ENCODE results near the gene SNCAIP. TPM values are rescaled to one million over a fixed set of nuclear protein-coding genes. Genes with fewer than 3 reads are reported as not detected.

SNCAIP gene
- total RNA-seq, 1 experiment from 2014 or later = not detected

DNA sequence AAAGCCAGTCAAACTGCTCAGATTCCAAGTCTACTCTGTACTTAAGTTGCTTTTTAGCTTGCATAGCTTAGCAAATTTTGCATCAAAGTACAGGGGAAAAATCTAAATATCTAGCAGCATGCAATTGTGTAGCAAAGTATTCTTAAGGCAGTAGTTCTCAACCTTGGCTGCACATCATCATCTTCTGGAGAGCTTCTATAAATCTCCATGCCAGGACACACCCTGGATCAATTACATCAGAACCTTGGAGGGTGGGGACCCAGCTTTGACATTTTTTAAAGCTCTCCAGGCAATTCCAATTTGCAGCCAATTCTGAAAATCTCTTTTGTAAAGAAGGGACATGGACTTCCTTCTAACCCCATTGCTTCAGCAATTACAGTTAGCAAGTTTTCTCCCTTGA lies 187.5 kb downstream of the SNCAIP start:
- intact Hi-C loops (cut with micrococcal nuclease; ENCODE audit: unreplicated experiment) = no loop called here
- BruUV-seq (replicated peaks) = no TSS peak

DNA sequence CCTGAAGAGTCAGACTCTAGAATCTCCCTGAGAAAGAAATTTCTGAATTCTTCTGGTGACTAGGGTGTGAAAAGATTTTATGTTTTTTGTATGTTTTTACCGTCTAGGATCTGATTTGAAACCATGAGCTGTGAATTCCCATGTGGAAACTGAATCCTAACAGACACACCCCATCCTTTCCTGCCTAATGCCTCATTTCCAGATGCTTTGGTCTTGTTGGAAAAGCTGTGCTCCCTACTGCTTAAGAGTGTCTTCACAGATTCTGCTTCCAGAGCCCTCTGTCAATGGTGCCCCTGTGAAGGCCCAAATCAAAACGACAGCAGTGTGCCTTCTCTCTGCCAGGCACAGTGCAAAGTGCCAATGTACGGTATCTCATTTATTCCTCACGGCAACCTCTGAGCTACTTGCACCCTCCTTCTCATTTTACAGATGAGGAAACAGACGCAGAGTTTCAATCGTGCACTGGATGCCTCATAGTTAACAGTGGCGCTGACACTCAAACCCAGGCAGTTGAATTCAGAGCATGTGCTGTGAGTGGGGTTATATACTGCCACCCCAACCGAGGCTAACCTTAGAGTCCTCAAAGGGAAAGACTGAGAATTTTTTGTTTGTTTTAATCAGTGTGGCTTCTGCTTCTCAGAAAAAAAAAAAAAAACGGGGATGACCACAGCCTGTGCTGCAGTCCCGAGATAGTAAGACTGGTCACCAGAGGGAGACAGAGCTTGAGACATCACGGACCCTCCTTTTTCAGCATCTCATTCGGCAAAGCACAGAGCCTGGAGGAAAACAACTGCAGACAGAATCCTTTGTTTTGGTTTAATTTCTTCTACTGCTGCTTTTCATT lies 188.4 kb downstream of the SNCAIP start:
- H3K27me3 ChIP-seq (ENCODE audit: control insufficient read depth, insufficient read depth, low read length) = no peaks in the 10 kb centered on the region; the same call in 1 of the 2 replicates
- no peaks in the 10 kb centered on the region for H3K4me1 ChIP-seq (ENCODE audit: control insufficient read depth, insufficient read depth, low read length)
- intact Hi-C loops (cut with micrococcal nuclease; ENCODE audit: unreplicated experiment) = no loop called here
- no peaks in the 10 kb centered on the region for H3K36me3 ChIP-seq (ENCODE audit: control insufficient read depth, insufficient read depth, low read length)
- H3K4me3 ChIP-seq (ENCODE audit: low read depth in 2 of 2, low read length in 2 of 2) = no peak overlapping the region
- no TSS peak for BruUV-seq (replicated peaks)
- ChIA-PET POLR2A (interaction anchor here (0.6 kb wide), 1 partner anchor 55 kb away, joined by 5 read pairs; no protein-coding TSS in a partner anchor), CTCF (interaction anchor here (0.5 to 0.7 kb wide), 2 partner anchors 305 to 682 kb away, joined by 3 to 4 read pairs; no protein-coding TSS in a partner anchor)
- DNase-seq (ENCODE audit: low read depth, low spot score) (peak; percentile 12), ATAC-seq (peak; percentile 85)
- in situ Hi-C loops (cut with HindIII; ENCODE audit: low pct_unique_long_range_greater_than_20kb, low sequenced_read_pairs) = no loop called here
- TF ChIP-seq POLR2AphosphoS5 (IDR thresholded peaks at IDR 0.05; ENCODE audit: low read depth, low read length) (no peak), SIN3A (IDR thresholded peaks at IDR 0.05; ENCODE audit: borderline replicate concordance, insufficient read depth, low read depth, low read length) (no peak), TCF7L2 (IDR thresholded peaks at IDR 0.05; ENCODE audit: low read depth, low read length) (no peak)
- TF ChIP-seq, protein P1, sequence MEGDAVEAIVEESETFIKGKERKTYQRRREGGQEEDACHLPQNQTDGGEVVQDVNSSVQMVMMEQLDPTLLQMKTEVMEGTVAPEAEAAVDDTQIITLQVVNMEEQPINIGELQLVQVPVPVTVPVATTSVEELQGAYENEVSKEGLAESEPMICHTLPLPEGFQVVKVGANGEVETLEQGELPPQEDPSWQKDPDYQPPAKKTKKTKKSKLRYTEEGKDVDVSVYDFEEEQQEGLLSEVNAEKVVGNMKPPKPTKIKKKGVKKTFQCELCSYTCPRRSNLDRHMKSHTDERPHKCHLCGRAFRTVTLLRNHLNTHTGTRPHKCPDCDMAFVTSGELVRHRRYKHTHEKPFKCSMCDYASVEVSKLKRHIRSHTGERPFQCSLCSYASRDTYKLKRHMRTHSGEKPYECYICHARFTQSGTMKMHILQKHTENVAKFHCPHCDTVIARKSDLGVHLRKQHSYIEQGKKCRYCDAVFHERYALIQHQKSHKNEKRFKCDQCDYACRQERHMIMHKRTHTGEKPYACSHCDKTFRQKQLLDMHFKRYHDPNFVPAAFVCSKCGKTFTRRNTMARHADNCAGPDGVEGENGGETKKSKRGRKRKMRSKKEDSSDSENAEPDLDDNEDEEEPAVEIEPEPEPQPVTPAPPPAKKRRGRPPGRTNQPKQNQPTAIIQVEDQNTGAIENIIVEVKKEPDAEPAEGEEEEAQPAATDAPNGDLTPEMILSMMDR (IDR thresholded peaks at IDR 0.05) = peak; percentile 76
- TF ChIP-seq, protein P2, sequence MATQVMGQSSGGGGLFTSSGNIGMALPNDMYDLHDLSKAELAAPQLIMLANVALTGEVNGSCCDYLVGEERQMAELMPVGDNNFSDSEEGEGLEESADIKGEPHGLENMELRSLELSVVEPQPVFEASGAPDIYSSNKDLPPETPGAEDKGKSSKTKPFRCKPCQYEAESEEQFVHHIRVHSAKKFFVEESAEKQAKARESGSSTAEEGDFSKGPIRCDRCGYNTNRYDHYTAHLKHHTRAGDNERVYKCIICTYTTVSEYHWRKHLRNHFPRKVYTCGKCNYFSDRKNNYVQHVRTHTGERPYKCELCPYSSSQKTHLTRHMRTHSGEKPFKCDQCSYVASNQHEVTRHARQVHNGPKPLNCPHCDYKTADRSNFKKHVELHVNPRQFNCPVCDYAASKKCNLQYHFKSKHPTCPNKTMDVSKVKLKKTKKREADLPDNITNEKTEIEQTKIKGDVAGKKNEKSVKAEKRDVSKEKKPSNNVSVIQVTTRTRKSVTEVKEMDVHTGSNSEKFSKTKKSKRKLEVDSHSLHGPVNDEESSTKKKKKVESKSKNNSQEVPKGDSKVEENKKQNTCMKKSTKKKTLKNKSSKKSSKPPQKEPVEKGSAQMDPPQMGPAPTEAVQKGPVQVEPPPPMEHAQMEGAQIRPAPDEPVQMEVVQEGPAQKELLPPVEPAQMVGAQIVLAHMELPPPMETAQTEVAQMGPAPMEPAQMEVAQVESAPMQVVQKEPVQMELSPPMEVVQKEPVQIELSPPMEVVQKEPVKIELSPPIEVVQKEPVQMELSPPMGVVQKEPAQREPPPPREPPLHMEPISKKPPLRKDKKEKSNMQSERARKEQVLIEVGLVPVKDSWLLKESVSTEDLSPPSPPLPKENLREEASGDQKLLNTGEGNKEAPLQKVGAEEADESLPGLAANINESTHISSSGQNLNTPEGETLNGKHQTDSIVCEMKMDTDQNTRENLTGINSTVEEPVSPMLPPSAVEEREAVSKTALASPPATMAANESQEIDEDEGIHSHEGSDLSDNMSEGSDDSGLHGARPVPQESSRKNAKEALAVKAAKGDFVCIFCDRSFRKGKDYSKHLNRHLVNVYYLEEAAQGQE (IDR thresholded peaks at IDR 0.05; ENCODE audit: insufficient read depth in 1 of 2, low read depth in 2 of 2, low read length in 1 of 2) = no peak
- no peak overlapping the region for H3K27ac ChIP-seq (ENCODE audit: low read length)
- H3K9me3 ChIP-seq (ENCODE audit: control insufficient read depth, insufficient read depth, low read depth, low read length) = no peaks in the 10 kb centered on the region

More for the DNA sequence above, 187.5 kb downstream of the SNCAIP start:
- Histone ChIP-seq H3K4me3 (ENCODE audit: low read depth in 2 of 2, low read length in 2 of 2) (no peak overlapping the region), H3K36me3 (ENCODE audit: control insufficient read depth, insufficient read depth, low read length) (no peaks in the 10 kb centered on the region), H3K27me3 (ENCODE audit: control insufficient read depth, insufficient read depth, low read length) (no peaks in the 10 kb centered on the region; the same call in 1 of the 2 replicates), H3K4me1 (ENCODE audit: control insufficient read depth, insufficient read depth, low read length) (no peaks in the 10 kb centered on the region), H3K27ac (ENCODE audit: low read length) (no peak overlapping the region), H3K9me3 (ENCODE audit: control insufficient read depth, insufficient read depth, low read depth, low read length) (no peaks in the 10 kb centered on the region)
- CTCF ChIA-PET = no interaction called here
- POLR2A ChIA-PET = no interaction called here
- DNase-seq (ENCODE audit: low read depth, low spot score) (no peak), ATAC-seq (no peak)
- in situ Hi-C loops (cut with HindIII; ENCODE audit: low pct_unique_long_range_greater_than_20kb, low sequenced_read_pairs) = no loop called here
- TF ChIP-seq, protein P1 (IDR thresholded peaks at IDR 0.05) = no peak
- no peak for TF ChIP-seq POLR2AphosphoS5 (IDR thresholded peaks at IDR 0.05; ENCODE audit: low read depth, low read length)
- no peak for TF ChIP-seq TCF7L2 (IDR thresholded peaks at IDR 0.05; ENCODE audit: low read depth, low read length)
- TF ChIP-seq, protein P2 (IDR thresholded peaks at IDR 0.05; ENCODE audit: insufficient read depth in 1 of 2, low read depth in 2 of 2, low read length in 1 of 2) = no peak
- TF ChIP-seq SIN3A (IDR thresholded peaks at IDR 0.05; ENCODE audit: borderline replicate concordance, insufficient read depth, low read depth, low read length) = no peak
